SK-N-SH treated with all-trans-retinoic acid at 6 μM for 48 hours (cell line): ENCODE data around the gene CABP7.

Source experiments
- ATAC-seq: fragments of 200-7000 bp; cut with Tn5 transposase; 3 replicates; pipeline ENCODE4 v1.9.1; 2020; ENCODE audit warnings: mild to moderate bottlenecking, moderate library complexity
- ARNTL ChIP-seq: fragments of 450-650 bp; formaldehyde crosslinking; IDR thresholded peaks from 2 replicates; pipeline ENCODE4 v1.5.0; 2020; ENCODE audit warnings: low read depth, mild to moderate bottlenecking, moderate library complexity, borderline replicate concordance
- BACH2 ChIP-seq: fragments of 250-450 bp; sonication (Bioruptor Pico); IDR thresholded peaks from 2 replicates; pipeline ENCODE4 v1.9.0; 2021; ENCODE audit warnings: mild to moderate bottlenecking, borderline replicate concordance
- CREB5 ChIP-seq: fragments of 250-450 bp; sonication (Bioruptor Pico); IDR thresholded peaks from 2 replicates; pipeline ENCODE4 v1.5.1; 2020; ENCODE audit warnings: low read depth, mild to moderate bottlenecking, moderate library complexity
- CSDC2 ChIP-seq: fragments of 250-450 bp; sonication (Bioruptor Pico); IDR thresholded peaks from 2 replicates; pipeline ENCODE4 v1.5.0; 2020; ENCODE audit warnings: mild to moderate bottlenecking, moderate library complexity
- ESRRG ChIP-seq: fragments of 250-450 bp; sonication (Bioruptor Pico); IDR thresholded peaks from 2 replicates; pipeline ENCODE4 v1.6.1; 2021; ENCODE audit warnings: mild to moderate bottlenecking
- ISL1 ChIP-seq: fragments of 250-450 bp; sonication (Bioruptor Pico); IDR thresholded peaks from 2 replicates; pipeline ENCODE4 v2.1.2; 2022; ENCODE audit warnings: mild to moderate bottlenecking, moderate library complexity
- OSR1 ChIP-seq: fragments of 250-450 bp; sonication (Bioruptor Pico); IDR thresholded peaks from 2 replicates; pipeline ENCODE4 v1.8.0; 2022; ENCODE audit warnings: moderate library complexity, mild to moderate bottlenecking, inconsistent platforms
- PPARA ChIP-seq: fragments of 250-450 bp; sonication (Bioruptor Pico); IDR thresholded peaks from 2 replicates; pipeline ENCODE4 v1.5.0; 2020; ENCODE audit warnings: mild to moderate bottlenecking, borderline replicate concordance
- RARB ChIP-seq: fragments of 250-450 bp; sonication (Bioruptor Pico); IDR thresholded peaks from 2 replicates; pipeline ENCODE4 v1.8.0; 2021; ENCODE audit warnings: mild to moderate bottlenecking, moderate library complexity
- SNAI2 ChIP-seq: fragments of 250-450 bp; sonication (Bioruptor Pico); IDR thresholded peaks from 2 replicates; pipeline ENCODE4 v1.5.0; 2020; ENCODE audit warnings: mild to moderate bottlenecking, moderate library complexity
- TOX ChIP-seq: fragments of 250-450 bp; sonication (Bioruptor Pico); IDR thresholded peaks from 2 replicates; pipeline ENCODE4 v1.8.0; 2021; ENCODE audit warnings: mild to moderate bottlenecking, moderate library complexity, borderline replicate concordance
- ZC3H10 ChIP-seq: fragments of 250-450 bp; sonication (Bioruptor Pico); IDR thresholded peaks from 2 replicates; pipeline ENCODE4 v1.5.1; 2021; ENCODE audit warnings: mild to moderate bottlenecking, moderate library complexity
- ZFP3 ChIP-seq: fragments of 250-450 bp; sonication (Bioruptor Pico); IDR thresholded peaks from 2 replicates; pipeline ENCODE4 v1.5.0; 2020; ENCODE audit warnings: mild to moderate bottlenecking, moderate library complexity
- ZFP30 ChIP-seq: fragments of 450-650 bp; formaldehyde crosslinking; IDR thresholded peaks from 2 replicates; pipeline ENCODE4 v1.5.0; 2022; ENCODE audit warnings: mild to moderate bottlenecking, moderate library complexity
- ZNF565 ChIP-seq: fragments of 450-650 bp; formaldehyde crosslinking; conservative IDR thresholded peaks from 2 replicates; pipeline ENCODE4 v1.5.0; 2020; ENCODE audit warnings: low read depth, mild to moderate bottlenecking, moderate library complexity
- ZNF70 ChIP-seq: fragments of 450-650 bp; formaldehyde crosslinking; IDR thresholded peaks from 2 replicates; pipeline ENCODE4 v1.5.0; 2020; ENCODE audit warnings: mild to moderate bottlenecking, moderate library complexity
- ZNF8 ChIP-seq: fragments of 450-650 bp; formaldehyde crosslinking; IDR thresholded peaks from 2 replicates; pipeline ENCODE4 v1.5.0; 2020; ENCODE audit warnings: mild to moderate bottlenecking, moderate library complexity
- TF ChIP-seq, protein P1 (sequence below): fragments of 250-450 bp; sonication (Bioruptor Pico); IDR thresholded peaks from 2 replicates; pipeline ENCODE4 v1.8.0; 2020; ENCODE audit warnings: mild to moderate bottlenecking, moderate library complexity, borderline replicate concordance
- TF ChIP-seq, protein P2 (sequence below): fragments of 250-450 bp; sonication (Bioruptor Pico); IDR thresholded peaks from 2 replicates; pipeline ENCODE4 v1.5.1; 2021; ENCODE audit warnings: mild to moderate bottlenecking, moderate library complexity
- TF ChIP-seq, protein P3 (sequence below): fragments of 250-450 bp; sonication (Bioruptor Pico); IDR thresholded peaks from 2 replicates; pipeline ENCODE4 v1.5.0; 2020; ENCODE audit warnings: mild to moderate bottlenecking, moderate library complexity

The CABP7 gene

DNA sequence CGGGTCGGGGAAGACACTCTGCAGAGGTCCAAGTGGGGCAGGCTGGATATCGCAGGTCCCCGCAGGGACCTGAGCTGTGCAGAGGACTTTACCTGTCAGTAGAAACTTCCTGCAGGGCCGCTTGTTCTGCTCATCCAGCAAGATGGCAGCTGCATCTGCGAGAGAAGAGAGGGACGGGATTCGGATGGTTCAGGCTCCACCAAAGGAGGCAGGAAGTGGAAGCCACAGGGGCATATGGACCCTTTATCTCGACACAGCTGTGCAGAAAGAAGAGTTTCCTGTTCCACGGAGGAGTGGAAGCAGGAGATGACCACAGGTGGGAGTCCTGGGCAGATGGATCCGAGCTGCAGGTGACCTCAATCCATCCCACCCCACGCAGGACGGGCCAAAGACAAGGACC, 22.5 kb downstream of the CABP7 start:
- TF ChIP-seq ZNF565 (no peak), ZNF70 (CRISPR knock-in tag) (no peak), TOX (CRISPR knock-in tag) (no peak)
- TF ChIP-seq, protein P1, sequence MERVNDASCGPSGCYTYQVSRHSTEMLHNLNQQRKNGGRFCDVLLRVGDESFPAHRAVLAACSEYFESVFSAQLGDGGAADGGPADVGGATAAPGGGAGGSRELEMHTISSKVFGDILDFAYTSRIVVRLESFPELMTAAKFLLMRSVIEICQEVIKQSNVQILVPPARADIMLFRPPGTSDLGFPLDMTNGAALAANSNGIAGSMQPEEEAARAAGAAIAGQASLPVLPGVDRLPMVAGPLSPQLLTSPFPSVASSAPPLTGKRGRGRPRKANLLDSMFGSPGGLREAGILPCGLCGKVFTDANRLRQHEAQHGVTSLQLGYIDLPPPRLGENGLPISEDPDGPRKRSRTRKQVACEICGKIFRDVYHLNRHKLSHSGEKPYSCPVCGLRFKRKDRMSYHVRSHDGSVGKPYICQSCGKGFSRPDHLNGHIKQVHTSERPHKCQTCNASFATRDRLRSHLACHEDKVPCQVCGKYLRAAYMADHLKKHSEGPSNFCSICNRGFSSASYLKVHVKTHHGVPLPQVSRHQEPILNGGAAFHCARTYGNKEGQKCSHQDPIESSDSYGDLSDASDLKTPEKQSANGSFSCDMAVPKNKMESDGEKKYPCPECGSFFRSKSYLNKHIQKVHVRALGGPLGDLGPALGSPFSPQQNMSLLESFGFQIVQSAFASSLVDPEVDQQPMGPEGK, result no peak
- TF ChIP-seq, all 23 proteins: peak for 0
- no peak for ATAC-seq

DNA sequence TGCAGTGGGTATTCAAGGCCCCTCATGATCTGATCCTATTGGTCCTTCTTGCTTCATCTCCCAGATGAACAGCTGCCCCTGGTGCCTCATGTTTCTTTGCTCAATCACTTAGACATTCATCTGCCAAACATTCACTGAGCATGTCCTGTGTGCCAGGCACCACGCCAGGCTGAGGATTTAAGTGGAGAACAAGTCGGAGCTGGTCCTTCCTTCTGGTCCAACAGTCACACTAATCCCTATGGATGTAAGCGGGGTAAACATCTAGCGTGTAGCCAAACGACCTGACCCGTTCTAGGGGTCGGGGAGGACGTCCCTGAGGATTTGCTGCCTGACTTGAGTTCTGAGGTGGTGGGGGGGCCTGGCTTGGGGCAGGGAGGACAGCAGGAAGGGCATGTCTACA, 25.1 kb downstream of the CABP7 start:
- TF ChIP-seq ISL1 (no peak), BACH2 (CRISPR knock-in tag) (no peak), ARNTL (no peak), ZC3H10 (no peak)
- TF ChIP-seq, all 23 proteins: peak for 0
- no peak for ATAC-seq

GRCh38 chr22:29747832-29748231, 28.0 kb downstream of the CABP7 start:
- no peak for TF ChIP-seq ZNF565
- no peak for TF ChIP-seq ISL1
- no peak for TF ChIP-seq PPARA (CRISPR knock-in tag)
- no peak for TF ChIP-seq ZFP30 (CRISPR knock-in tag)
- no peak for TF ChIP-seq CREB5
- no peak for TF ChIP-seq ZNF70 (CRISPR knock-in tag)
- no peak for TF ChIP-seq ZC3H10
- TF ChIP-seq SNAI2 (CRISPR knock-in tag), result no peak
- TF ChIP-seq ZFP3 (CRISPR knock-in tag), result no peak
- TF ChIP-seq TOX (CRISPR knock-in tag), result no peak
- TF ChIP-seq OSR1 (CRISPR knock-in tag), result no peak
- no peak for TF ChIP-seq ZNF8 (CRISPR knock-in tag)
- TF ChIP-seq, protein P2, sequence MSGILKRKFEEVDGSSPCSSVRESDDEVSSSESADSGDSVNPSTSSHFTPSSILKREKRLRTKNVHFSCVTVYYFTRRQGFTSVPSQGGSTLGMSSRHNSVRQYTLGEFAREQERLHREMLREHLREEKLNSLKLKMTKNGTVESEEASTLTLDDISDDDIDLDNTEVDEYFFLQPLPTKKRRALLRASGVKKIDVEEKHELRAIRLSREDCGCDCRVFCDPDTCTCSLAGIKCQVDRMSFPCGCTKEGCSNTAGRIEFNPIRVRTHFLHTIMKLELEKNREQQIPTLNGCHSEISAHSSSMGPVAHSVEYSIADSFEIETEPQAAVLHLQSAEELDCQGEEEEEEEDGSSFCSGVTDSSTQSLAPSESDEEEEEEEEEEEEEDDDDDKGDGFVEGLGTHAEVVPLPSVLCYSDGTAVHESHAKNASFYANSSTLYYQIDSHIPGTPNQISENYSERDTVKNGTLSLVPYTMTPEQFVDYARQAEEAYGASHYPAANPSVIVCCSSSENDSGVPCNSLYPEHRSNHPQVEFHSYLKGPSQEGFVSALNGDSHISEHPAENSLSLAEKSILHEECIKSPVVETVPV, result no peak
- TF ChIP-seq ESRRG (CRISPR knock-in tag), result no peak
- no peak for TF ChIP-seq CSDC2 (CRISPR knock-in tag)
- no peak for TF ChIP-seq ARNTL
- no peak for TF ChIP-seq RARB (CRISPR knock-in tag)
- ATAC-seq, result no peak

- TF ChIP-seq ZNF565 (no peak), PPARA (CRISPR knock-in tag) (no peak), CSDC2 (CRISPR knock-in tag) (no peak), CREB5 (no peak), ZC3H10 (no peak), ZNF8 (CRISPR knock-in tag) (no peak), ARNTL (no peak), RARB (CRISPR knock-in tag) (no peak)
- TF ChIP-seq, protein P1, result no peak
- TF ChIP-seq, protein P3, sequence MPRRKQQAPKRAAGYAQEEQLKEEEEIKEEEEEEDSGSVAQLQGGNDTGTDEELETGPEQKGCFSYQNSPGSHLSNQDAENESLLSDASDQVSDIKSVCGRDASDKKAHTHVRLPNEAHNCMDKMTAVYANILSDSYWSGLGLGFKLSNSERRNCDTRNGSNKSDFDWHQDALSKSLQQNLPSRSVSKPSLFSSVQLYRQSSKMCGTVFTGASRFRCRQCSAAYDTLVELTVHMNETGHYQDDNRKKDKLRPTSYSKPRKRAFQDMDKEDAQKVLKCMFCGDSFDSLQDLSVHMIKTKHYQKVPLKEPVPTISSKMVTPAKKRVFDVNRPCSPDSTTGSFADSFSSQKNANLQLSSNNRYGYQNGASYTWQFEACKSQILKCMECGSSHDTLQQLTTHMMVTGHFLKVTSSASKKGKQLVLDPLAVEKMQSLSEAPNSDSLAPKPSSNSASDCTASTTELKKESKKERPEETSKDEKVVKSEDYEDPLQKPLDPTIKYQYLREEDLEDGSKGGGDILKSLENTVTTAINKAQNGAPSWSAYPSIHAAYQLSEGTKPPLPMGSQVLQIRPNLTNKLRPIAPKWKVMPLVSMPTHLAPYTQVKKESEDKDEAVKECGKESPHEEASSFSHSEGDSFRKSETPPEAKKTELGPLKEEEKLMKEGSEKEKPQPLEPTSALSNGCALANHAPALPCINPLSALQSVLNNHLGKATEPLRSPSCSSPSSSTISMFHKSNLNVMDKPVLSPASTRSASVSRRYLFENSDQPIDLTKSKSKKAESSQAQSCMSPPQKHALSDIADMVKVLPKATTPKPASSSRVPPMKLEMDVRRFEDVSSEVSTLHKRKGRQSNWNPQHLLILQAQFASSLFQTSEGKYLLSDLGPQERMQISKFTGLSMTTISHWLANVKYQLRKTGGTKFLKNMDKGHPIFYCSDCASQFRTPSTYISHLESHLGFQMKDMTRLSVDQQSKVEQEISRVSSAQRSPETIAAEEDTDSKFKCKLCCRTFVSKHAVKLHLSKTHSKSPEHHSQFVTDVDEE (CRISPR knock-in tag), result no peak
- TF ChIP-seq, protein P2, result no peak
- ATAC-seq, result no peak
Measured at GRCh38 chr22:29748248-29748893, 28.6 kb downstream of the CABP7 start.
